Mesothelial cell of epicardium (in vitro differentiated cells): ENCODE measurements around the gene RNF224. TPM values are rescaled to one million over a fixed set of nuclear protein-coding genes. Genes with fewer than 3 reads are reported as not detected.

Source experiments
- DNase-seq, 2 experiments: peaks; one replicate each; pipeline ENCODE4 v3.0.0; 2021; ENCODE audit warnings: low spot score in 2 of 2; ENCODE audit not compliant: unreplicated experiment in 2 of 2
- H3K27ac Mint-ChIP-seq: 2 replicates; pipeline ENCODE4 v1.8.0; 2021; ENCODE audit warnings: mixed read lengths
- H3K27me3 Mint-ChIP-seq: 2 replicates; pipeline ENCODE4 v1.8.0; 2021; ENCODE audit warnings: low read depth, mixed read lengths
- H3K36me3 Mint-ChIP-seq: 2 replicates; pipeline ENCODE4 v1.8.0; 2021; ENCODE audit warnings: mixed read lengths
- H3K4me1 Mint-ChIP-seq: 2 replicates; pipeline ENCODE4 v1.8.0; 2021; ENCODE audit warnings: mixed read lengths
- H3K4me3 Mint-ChIP-seq: 2 replicates; pipeline ENCODE4 v1.8.0; 2021; ENCODE audit warnings: mild to moderate bottlenecking, moderate library complexity, mixed read lengths
- H3K9me3 Mint-ChIP-seq: 2 replicates; pipeline ENCODE4 v1.8.0; 2021; ENCODE audit warnings: mixed read lengths
- total RNA-seq: library from RNA; stranded (reverse); gene quantifications from 3 replicates; pipeline ENCODE4 v1.2.1, GENCODE V29; 2021
- TF ChIP-seq, protein P1 (sequence below): fragments of 200-600 bp; sonication (generic); IDR thresholded peaks from one replicate; pipeline ENCODE4 v1.5.0; 2021; ENCODE audit warnings: antibody characterized with exemption; ENCODE audit not compliant: unreplicated experiment

RNF224 gene
- total RNA-seq, 1 donor from 2014 or later = 0.16 TPM

DNA sequence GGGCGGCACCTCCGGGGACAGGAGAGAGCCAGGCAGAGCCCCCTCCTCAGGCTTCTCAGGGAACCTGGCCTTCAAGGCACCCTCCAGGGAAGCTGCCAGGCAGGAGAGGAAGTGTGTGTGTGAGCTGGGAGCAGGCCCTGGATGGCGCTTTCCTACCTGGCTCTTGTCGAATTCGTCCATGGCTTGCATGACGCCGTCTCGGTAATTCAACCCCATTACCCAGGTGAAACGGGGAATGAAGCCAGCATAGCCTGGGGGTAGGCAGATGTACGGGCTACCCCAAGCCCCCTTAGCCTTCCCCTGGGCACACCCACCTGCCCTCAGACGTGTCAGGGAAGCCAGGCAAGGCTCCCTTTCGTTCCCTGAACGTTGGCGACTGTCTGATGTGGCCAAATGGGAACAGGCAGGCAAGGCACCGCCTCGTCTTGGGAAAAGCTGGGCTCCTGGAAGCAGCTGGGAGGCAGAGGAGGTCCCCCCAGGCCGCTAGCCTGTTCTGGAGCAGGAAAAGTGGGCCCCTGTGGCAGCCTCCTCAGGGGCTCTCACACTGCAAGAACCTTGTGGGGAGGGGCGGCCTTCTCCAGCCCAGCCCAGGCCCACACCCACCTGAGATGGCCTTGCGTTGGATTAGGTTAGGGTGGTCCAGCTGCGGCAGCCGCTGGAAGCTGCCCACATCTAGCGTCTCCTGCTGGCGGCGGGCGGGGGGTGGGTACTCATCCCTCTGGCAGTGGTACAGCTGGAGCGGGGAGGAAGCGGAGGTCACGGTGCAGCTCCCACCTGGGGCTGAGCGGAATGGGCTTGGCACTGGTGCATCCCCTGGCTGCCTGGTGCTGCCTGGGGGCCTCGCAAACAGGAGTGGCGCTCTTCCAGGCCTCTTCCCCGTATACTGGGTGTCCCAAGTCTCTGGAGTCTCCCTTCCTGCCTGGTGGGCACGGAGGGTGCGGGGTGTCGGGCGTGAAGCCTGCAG is 17.5 kb downstream of the RNF224 start:
- Mint-ChIP-seq H3K4me1 (peaks cover 13% of the 10 kb centered on the region), H3K9me3 (no peaks in the 10 kb centered on the region), H3K27ac (no peak overlapping the region), H3K4me3 (no peak overlapping the region), H3K27me3 (no peaks in the 10 kb centered on the region), H3K36me3 (peaks cover 12% of the 10 kb centered on the region)
- TF ChIP-seq, protein P1, sequence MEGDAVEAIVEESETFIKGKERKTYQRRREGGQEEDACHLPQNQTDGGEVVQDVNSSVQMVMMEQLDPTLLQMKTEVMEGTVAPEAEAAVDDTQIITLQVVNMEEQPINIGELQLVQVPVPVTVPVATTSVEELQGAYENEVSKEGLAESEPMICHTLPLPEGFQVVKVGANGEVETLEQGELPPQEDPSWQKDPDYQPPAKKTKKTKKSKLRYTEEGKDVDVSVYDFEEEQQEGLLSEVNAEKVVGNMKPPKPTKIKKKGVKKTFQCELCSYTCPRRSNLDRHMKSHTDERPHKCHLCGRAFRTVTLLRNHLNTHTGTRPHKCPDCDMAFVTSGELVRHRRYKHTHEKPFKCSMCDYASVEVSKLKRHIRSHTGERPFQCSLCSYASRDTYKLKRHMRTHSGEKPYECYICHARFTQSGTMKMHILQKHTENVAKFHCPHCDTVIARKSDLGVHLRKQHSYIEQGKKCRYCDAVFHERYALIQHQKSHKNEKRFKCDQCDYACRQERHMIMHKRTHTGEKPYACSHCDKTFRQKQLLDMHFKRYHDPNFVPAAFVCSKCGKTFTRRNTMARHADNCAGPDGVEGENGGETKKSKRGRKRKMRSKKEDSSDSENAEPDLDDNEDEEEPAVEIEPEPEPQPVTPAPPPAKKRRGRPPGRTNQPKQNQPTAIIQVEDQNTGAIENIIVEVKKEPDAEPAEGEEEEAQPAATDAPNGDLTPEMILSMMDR = no peak
- no peak for DNase-seq

GRCh38 chr9:137245450-137246421 is 18.4 kb downstream of the RNF224 start:
- TF ChIP-seq, protein P1 = no peak
- no peaks in the 10 kb centered on the region for H3K27me3 Mint-ChIP-seq
- H3K4me3 Mint-ChIP-seq = no peak overlapping the region
- DNase-seq = no peak
- peaks cover 10% of the 10 kb centered on the region for H3K4me1 Mint-ChIP-seq
- peaks cover 12% of the 10 kb centered on the region for H3K36me3 Mint-ChIP-seq
- H3K9me3 Mint-ChIP-seq = no peaks in the 10 kb centered on the region
- no peak overlapping the region for H3K27ac Mint-ChIP-seq

- H3K27me3 Mint-ChIP-seq = no peaks in the 10 kb centered on the region
- H3K4me3 Mint-ChIP-seq = no peak overlapping the region
- peaks cover 11% of the 10 kb centered on the region for H3K36me3 Mint-ChIP-seq
- H3K9me3 Mint-ChIP-seq = no peaks in the 10 kb centered on the region
- TF ChIP-seq, protein P1 = no peak
- peaks cover 9% of the 10 kb centered on the region for H3K4me1 Mint-ChIP-seq
- H3K27ac Mint-ChIP-seq = no peak overlapping the region
- DNase-seq = no peak
Measured at GRCh38 chr9:137247135-137247915, 20.0 kb downstream of the RNF224 start.

- DNase-seq = no peak
- TF ChIP-seq, protein P1 = no peak
- Mint-ChIP-seq H3K36me3 (peaks cover 5% of the 10 kb centered on the region), H3K27ac (no peak overlapping the region), H3K4me1 (peaks cover 4% of the 10 kb centered on the region), H3K9me3 (no peaks in the 10 kb centered on the region), H3K27me3 (no peaks in the 10 kb centered on the region), H3K4me3 (no peak overlapping the region)
Measured at GRCh38 chr9:137247916-137248175, 20.5 kb downstream of the RNF224 start.
